Fibroblast of pulmonary artery (primary cell): ENCODE results near the gene PRDM13.

Source experiments
- DNase-seq: peaks from one replicate; pipeline ENCODE4 v3.0.0-alpha.2; 2010; ENCODE audit warnings: low read depth
- H3K4me3 ChIP-seq: replicated peaks from 2 replicates; pipeline ENCODE4 v1.5.1; 2011; ENCODE audit warnings: low read depth, mild to moderate bottlenecking, control low read depth, low read length, moderate library complexity
- TF ChIP-seq, protein P1 (sequence below): IDR thresholded peaks from 2 replicates; pipeline ENCODE4 v1.5.1; 2011; ENCODE audit warnings: mild to moderate bottlenecking, control low read depth, low read length, inconsistent platforms; ENCODE audit errors: missing control alignments

Gene PRDM13

DNA sequence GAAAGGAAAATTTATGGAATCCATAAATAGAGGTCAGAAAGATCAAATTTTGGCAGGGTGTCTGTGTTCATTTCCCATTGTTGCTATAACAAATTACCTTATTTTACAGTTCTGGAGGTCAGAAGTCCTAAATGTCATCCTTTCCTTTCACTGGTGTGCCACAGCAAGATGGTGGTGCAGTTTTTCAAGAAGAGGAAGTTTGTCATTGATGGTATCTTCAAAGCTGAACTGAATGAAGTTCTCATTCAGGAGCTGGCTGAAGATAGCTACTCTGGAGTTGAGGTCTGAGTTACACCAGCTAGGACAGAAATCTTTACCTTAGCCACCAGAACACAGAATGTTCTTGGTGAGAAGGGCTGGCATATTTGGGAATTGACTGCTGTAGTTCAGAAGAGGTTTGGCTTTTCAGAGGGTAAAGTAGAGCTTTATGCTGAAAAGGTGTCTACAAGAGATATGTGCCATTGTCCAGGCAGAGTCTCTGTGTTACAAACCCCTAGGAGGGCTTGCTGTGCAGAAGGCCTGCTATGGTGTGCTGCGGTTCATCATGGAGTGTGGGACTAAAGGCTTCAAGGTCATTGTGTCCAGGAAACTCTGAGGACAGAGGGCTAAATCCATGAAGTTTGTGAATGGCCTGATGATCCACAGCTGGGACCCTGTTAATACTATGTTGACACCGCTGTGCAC is 30.9 kb upstream of the PRDM13 start:
- no peak for DNase-seq
- TF ChIP-seq, protein P1, sequence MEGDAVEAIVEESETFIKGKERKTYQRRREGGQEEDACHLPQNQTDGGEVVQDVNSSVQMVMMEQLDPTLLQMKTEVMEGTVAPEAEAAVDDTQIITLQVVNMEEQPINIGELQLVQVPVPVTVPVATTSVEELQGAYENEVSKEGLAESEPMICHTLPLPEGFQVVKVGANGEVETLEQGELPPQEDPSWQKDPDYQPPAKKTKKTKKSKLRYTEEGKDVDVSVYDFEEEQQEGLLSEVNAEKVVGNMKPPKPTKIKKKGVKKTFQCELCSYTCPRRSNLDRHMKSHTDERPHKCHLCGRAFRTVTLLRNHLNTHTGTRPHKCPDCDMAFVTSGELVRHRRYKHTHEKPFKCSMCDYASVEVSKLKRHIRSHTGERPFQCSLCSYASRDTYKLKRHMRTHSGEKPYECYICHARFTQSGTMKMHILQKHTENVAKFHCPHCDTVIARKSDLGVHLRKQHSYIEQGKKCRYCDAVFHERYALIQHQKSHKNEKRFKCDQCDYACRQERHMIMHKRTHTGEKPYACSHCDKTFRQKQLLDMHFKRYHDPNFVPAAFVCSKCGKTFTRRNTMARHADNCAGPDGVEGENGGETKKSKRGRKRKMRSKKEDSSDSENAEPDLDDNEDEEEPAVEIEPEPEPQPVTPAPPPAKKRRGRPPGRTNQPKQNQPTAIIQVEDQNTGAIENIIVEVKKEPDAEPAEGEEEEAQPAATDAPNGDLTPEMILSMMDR: no peak
- H3K4me3 ChIP-seq: no peak overlapping the region

DNA sequence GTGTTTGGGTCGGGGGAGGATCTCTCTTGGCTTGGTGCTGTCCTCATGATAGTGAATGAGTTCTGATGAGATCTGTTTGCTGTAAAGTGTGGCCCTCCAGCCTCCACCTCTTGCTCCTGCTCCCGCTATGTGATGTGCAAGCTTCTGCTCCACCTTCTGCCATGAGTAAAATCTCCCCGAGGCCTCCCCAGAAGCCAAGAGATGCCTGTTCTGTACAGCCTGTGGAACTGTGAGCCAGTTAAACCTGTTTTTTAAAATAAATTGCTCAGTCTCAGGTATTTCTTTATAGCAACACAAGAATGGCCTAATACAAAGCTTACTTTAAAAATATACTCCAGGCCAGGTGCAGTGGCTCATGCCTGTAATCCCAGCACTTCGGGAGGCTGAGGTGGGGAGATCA is 26.9 kb upstream of the PRDM13 start:
- DNase-seq: no peak
- TF ChIP-seq, protein P1: no peak
- H3K4me3 ChIP-seq: no peak overlapping the region

DNA sequence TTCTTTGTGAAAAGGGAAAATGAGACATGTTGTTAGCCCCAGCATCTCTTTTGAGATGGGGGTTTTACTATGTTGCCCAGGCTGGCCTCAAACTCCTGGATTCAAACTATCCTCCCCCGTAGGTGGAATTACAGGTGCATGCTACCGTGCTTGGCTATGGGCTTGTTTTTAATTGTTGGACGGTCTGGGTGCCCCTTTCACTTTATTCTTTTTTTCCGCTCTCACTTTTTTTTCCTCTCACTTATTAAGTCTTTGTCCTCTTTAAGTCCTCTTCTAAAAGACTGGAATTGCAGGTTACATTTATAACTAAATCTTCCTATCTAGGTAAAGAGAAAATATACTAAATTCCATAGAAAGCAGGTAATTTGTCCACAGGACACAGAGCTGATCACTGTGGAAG is 18.8 kb upstream of the PRDM13 start:
- no peak overlapping the region for H3K4me3 ChIP-seq
- TF ChIP-seq, protein P1: no peak
- DNase-seq: no peak

DNA sequence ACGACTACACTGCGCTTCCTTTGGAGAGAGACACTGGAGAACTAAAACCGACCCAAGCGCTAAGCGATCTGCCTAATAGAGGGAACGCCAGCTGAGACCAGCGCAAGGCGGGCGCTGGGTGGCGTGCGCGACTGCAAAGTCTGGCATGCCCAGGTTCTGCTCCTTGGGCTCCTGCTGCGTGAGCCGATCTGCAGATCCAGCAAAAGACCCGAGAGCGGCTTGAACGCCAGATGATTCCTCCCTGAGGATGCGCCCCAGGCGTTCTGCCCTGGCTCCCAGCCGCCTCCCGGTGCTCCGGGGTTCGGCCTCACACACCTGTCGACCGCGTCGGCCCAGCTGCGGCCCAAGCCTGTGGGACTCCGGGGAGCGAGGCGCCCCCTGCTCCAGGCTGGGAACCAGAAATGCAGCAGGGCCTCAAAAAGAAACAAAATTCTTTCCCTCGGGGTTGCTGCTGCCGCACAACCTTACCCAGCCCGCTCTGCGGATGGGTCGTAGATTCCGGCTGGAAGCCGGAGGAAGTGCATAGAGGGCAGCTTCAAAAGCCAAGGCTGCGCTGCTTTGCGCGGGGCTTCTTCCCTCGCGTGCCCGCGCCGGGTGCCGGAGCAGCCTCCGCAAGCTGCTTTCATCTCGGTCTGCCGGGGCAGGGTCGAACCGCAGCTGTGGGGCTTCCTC is 17.9 kb upstream of the PRDM13 start:
- peak overlapping the region; percentile 55 for H3K4me3 ChIP-seq
- TF ChIP-seq, protein P1: peak; percentile 50
- peak; percentile 74 for DNase-seq

DNA sequence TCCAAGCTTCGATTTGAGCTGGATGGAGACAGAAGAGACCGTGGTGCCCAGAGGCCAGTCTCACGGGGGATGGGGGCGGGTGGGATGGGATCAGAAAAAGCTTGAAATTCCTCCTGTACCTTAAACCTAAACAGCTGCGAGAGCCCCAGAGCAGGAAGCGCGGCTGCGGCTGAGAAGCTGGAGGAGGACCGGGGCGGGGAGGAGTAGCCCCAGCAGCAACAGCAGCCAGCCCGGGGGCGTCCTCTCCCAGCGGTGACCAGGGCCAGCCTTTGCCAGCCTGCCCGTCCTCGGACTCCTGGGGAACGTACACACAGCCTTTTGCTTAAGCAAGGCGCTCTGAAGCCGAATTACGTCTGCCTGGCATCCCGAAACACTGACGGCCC is 17.4 kb upstream of the PRDM13 start:
- DNase-seq: no peak
- TF ChIP-seq, protein P1: no peak
- peak overlapping the region; percentile 55 for H3K4me3 ChIP-seq

DNA sequence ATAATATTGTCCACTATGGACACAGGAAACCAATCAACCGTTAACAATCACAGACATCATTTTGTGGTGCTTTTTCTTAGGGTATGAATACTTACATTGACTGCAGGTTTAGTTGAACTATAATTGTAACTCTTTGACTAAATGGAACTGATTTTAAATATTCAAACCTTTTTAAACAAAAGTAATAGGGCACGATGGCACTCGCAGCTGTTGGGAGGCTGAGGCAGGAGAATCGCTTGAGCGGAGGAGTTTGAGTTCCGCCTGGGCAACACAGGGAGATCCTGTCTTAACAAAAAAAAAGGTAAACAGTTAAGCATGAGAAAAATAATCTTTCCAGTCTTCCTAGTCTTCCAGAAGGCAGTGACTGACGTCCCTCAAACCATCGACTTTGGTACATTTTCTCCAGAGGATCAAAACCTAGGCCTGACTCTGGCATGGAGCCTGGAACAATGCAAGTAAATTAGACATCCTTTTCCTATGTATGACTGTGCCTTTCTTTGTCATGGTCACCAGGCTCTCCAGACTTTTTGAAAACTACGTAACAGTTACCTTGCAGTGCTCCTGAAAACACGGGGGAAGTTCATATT is 16.6 kb upstream of the PRDM13 start:
- DNase-seq: no peak
- no peak overlapping the region for H3K4me3 ChIP-seq
- TF ChIP-seq, protein P1: no peak
